Hair follicular keratinocyte (primary cell): ENCODE measurements around the gene GDE1. TPM values are rescaled to one million over a fixed set of nuclear protein-coding genes. Genes with fewer than 3 reads are reported as not detected.

Experiments used
- total RNA-seq: library from RNA; depleted of rRNA; stranded (reverse); fragments of >200 nt; gene quantifications from 2 replicates; pipeline ENCODE4 v1.2.3, GENCODE V29; 2015

The GDE1 gene
- total RNA-seq, result 57.3 and 57.9 TPM in 2 replicates

GRCh38 chr16:19521471-19522396 is at the start of gene GDE1:
Gene GDE1 (minus strand): TSS chr16:19522098. CDS start chr16:19521964, 134 bp downstream.

GRCh38 chr16:19555186-19555937 is 33.5 kb upstream of the GDE1 start, which contains the start of gene VPS35L:
Gene VPS35L (plus strand): TSS chr16:19555703. CDS start chr16:19555730, 27 bp downstream.

GRCh38 chr16:19523559-19524355 is 1.9 kb upstream of the GDE1 start, which contains the start of gene CCP110:
Gene CCP110 (plus strand): TSS chr16:19523942. CDS start chr16:19527882, 3,940 bp downstream.

Other genes starting within 250 kb of the GDE1 start
- gene CLEC19A, start 236.4 kb downstream of the GDE1 start, total RNA-seq, result not detected in 2 replicates
- not detected in 2 replicates for gene TMC5, start 104.2 kb downstream of the GDE1 start, total RNA-seq
- 4.4 and 7.9 TPM in 2 replicates for gene CCP110, start 1.8 kb upstream of the GDE1 start, total RNA-seq
- gene VPS35L, start 33.6 kb upstream of the GDE1 start, total RNA-seq, result 20.2 and 28.4 TPM in 2 replicates
- 19.0 and 27.8 TPM in 2 replicates for gene KNOP1, start 196.1 kb upstream of the GDE1 start, total RNA-seq
- 7.0 and 8.3 TPM in 2 replicates for gene IQCK, start 196.2 kb upstream of the GDE1 start, total RNA-seq